HFFc6 (cell line): ENCODE measurements around the gene IFT122. TPM values are rescaled to one million over a fixed set of nuclear protein-coding genes. Genes with fewer than 3 reads are reported as not detected.

Source experiments
- DNase-seq: peaks from one replicate; pipeline ENCODE4 v3.0.0-alpha.2; 2018
- H3K27ac Mint-ChIP-seq: 2 replicates; pipeline ENCODE4 v1.8.0; 2020; ENCODE audit warnings: mild to moderate bottlenecking, mixed read lengths
- H3K27me3 Mint-ChIP-seq: 2 replicates; pipeline ENCODE4 v1.8.0; 2021; ENCODE audit warnings: mild to moderate bottlenecking, moderate library complexity, mixed read lengths; ENCODE audit not compliant: insufficient read depth
- H3K36me3 Mint-ChIP-seq: 2 replicates; pipeline ENCODE4 v1.8.0; 2021; ENCODE audit warnings: low read depth, mixed read lengths
- H3K4me1 Mint-ChIP-seq: 2 replicates; pipeline ENCODE4 v1.8.0; 2020; ENCODE audit warnings: low read depth, mixed read lengths
- H3K4me3 Mint-ChIP-seq: 2 replicates; pipeline ENCODE4 v1.8.0; 2020; ENCODE audit warnings: mild to moderate bottlenecking, moderate library complexity, mixed read lengths
- H3K9me3 Mint-ChIP-seq: 2 replicates; pipeline ENCODE4 v1.8.0; 2020; ENCODE audit warnings: mild to moderate bottlenecking, mixed read lengths
- total RNA-seq, 6 experiments: library from RNA; stranded (reverse); fragmentation: NEBNext Ultra II Directional; extraction: Animal tissue kit (Norgen Biotek cat#: 25700); gene quantifications; 2 replicates in 1 of 6; 3 replicates in 5 of 6; pipeline ENCODE4 v1.2.3, GENCODE V29; 2021
- TF ChIP-seq, protein P1 (sequence below): fragments of 200-600 bp; sonication (generic); IDR thresholded peaks from 2 replicates; pipeline ENCODE4 v1.5.0; 2021; ENCODE audit warnings: antibody characterized with exemption, mild to moderate bottlenecking

IFT122 gene
- total RNA-seq, 6 experiments from 2014 or later, result 12.2 to 18.8 (median 18.2) TPM

DNA sequence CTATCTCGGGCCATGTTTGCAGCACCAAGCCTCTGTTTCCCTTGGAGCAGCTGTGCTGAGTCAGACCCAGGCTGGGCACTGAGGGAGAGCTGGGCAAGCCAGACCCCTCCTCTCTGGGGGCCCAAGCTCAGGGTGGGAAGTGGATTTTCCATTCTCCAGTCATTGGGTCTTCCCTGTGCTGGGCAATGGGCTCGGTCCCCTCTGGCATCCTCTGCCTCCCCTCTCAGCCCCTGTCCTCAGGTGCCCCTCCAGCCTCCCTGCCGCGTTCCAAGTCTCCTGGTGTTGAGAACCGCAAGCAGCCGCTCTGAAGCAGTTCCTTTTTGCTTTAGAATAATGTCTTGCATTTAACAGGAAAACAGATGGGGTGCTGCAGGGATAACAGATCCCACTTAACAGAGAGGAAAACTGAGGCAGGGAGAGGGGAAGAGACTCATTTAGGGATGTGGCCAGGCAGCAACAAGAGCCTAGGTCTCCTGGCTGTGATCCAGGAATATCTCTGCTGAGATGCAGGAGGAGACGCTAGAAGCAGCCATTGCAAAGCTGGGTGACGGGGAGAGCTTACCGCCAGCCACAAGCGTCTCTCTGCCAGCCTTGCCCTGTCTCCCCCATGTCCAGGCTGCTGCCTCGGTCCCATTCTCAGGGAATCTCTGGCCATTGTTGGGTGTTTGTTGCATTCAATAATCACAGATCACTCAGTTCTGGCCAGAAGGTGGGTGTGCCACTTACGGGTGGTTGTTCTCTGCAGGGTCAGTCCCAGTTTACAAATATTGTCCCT lies 89.6 kb downstream of the IFT122 start:
- Mint-ChIP-seq H3K27ac (no peak overlapping the region), H3K27me3 (no peaks in the 10 kb centered on the region; the same call in none of the 2 replicates)
- no peak for DNase-seq

DNA sequence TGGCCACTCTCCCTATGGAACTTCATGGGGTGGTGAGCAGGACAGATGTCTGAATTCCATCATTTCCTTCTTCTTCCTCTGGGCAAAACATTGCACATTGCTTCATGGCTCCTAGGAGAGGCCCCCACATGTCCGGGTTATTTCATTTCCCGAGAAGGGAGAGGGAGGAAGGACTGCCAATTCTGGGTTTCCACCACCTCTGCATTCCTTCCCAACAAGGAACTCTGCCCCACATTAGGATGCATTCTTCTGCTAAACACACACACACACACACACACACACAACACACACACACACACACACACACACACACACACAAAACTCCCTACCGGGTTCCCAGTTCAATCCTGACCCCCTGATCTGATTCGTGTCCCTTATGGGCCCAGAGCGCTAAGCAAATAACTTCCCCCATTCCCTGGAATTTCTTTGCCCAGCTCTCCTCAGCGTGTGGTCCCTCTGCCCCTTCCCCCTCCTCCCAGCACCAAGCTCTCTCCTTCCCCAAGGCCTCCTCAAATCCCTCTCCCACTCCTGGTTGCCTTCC lies 90.3 kb downstream of the IFT122 start:
- peak; percentile 11 for DNase-seq
- Mint-ChIP-seq H3K27ac (no peak overlapping the region; the same call in 1 of the 2 replicates), H3K27me3 (no peaks in the 10 kb centered on the region; the same call in 1 of the 2 replicates), H3K36me3 (no peaks in the 10 kb centered on the region), H3K4me1 (peaks cover 32% of the 10 kb centered on the region), H3K9me3 (no peaks in the 10 kb centered on the region), H3K4me3 (no peak overlapping the region)
- TF ChIP-seq, protein P1, sequence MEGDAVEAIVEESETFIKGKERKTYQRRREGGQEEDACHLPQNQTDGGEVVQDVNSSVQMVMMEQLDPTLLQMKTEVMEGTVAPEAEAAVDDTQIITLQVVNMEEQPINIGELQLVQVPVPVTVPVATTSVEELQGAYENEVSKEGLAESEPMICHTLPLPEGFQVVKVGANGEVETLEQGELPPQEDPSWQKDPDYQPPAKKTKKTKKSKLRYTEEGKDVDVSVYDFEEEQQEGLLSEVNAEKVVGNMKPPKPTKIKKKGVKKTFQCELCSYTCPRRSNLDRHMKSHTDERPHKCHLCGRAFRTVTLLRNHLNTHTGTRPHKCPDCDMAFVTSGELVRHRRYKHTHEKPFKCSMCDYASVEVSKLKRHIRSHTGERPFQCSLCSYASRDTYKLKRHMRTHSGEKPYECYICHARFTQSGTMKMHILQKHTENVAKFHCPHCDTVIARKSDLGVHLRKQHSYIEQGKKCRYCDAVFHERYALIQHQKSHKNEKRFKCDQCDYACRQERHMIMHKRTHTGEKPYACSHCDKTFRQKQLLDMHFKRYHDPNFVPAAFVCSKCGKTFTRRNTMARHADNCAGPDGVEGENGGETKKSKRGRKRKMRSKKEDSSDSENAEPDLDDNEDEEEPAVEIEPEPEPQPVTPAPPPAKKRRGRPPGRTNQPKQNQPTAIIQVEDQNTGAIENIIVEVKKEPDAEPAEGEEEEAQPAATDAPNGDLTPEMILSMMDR, result no peak

More for the DNA sequence above, 89.6 kb downstream of the IFT122 start:
- Mint-ChIP-seq H3K4me1 (peaks cover 34% of the 10 kb centered on the region), H3K9me3 (no peaks in the 10 kb centered on the region), H3K4me3 (no peak overlapping the region), H3K36me3 (no peaks in the 10 kb centered on the region)
- TF ChIP-seq, protein P1, result no peak

DNA sequence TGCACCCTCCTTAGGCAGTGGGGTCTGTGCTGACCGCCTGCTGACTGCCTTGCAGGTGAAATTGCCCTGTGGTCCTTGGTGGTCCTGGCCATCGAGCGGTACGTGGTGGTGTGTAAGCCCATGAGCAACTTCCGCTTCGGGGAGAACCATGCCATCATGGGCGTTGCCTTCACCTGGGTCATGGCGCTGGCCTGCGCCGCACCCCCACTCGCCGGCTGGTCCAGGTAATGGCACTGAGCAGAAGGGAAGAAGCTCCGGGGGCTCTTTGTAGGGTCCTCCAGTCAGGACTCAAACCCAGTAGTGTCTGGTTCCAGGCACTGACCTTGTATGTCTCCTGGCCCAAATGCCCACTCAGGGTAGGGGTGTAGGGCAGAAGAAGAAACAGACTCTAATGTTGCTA lies 90.8 kb downstream of the IFT122 start:
- Mint-ChIP-seq H3K27ac (no peak overlapping the region), H3K27me3 (no peaks in the 10 kb centered on the region; the same call in 1 of the 2 replicates), H3K36me3 (no peaks in the 10 kb centered on the region), H3K4me3 (no peak overlapping the region), H3K4me1 (peaks cover 27% of the 10 kb centered on the region), H3K9me3 (no peaks in the 10 kb centered on the region)
- TF ChIP-seq, protein P1, result no peak
- no peak for DNase-seq

DNA sequence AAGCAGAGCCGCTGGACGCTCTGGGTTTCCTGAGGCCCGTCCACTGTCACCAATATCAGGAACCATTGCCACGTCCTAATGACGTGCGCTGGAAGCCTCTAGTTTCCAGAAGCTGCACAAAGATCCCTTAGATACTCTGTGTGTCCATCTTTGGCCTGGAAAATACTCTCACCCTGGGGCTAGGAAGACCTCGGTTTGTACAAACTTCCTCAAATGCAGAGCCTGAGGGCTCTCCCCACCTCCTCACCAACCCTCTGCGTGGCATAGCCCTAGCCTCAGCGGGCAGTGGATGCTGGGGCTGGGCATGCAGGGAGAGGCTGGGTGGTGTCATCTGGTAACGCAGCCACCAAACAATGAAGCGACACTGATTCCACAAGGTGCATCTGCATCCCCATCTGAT lies 91.7 kb downstream of the IFT122 start:
- no peaks in the 10 kb centered on the region; the same call in 1 of the 2 replicates for H3K27me3 Mint-ChIP-seq
- H3K4me3 Mint-ChIP-seq, result no peak overlapping the region
- no peaks in the 10 kb centered on the region for H3K36me3 Mint-ChIP-seq
- TF ChIP-seq, protein P1, result no peak
- H3K27ac Mint-ChIP-seq, result no peak overlapping the region
- H3K9me3 Mint-ChIP-seq, result no peaks in the 10 kb centered on the region
- no peak for DNase-seq
- H3K4me1 Mint-ChIP-seq, result peaks cover 24% of the 10 kb centered on the region

DNA sequence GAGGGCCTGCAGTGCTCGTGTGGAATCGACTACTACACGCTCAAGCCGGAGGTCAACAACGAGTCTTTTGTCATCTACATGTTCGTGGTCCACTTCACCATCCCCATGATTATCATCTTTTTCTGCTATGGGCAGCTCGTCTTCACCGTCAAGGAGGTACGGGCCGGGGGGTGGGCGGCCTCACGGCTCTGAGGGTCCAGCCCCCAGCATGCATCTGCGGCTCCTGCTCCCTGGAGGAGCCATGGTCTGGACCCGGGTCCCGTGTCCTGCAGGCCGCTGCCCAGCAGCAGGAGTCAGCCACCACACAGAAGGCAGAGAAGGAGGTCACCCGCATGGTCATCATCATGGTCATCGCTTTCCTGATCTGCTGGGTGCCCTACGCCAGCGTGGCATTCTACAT lies 92.2 kb downstream of the IFT122 start:
- Mint-ChIP-seq H3K36me3 (no peaks in the 10 kb centered on the region), H3K27ac (no peak overlapping the region), H3K4me3 (no peak overlapping the region), H3K9me3 (no peaks in the 10 kb centered on the region), H3K27me3 (no peaks in the 10 kb centered on the region; the same call in 1 of the 2 replicates), H3K4me1 (peaks cover 24% of the 10 kb centered on the region)
- no peak for DNase-seq
- TF ChIP-seq, protein P1, result no peak
